HG03457 (cell line): ENCODE data around the gene TMEM92.
"Not testable (repeated sequence)": the region's sequence is repeated elsewhere in the genome, so short reads cannot be mapped to it uniquely, and the experiment has no call there.

Experiments
- ATAC-seq: cut with Tn5 transposase; IDR thresholded peaks from one replicate; pipeline ENCODE4 v1.9.1; 2021; ENCODE audit warnings: moderate number of reproducible peaks; ENCODE audit not compliant: unreplicated experiment

The TMEM92 gene

GRCh38 chr17:50297407-50297865 lies 23.2 kb downstream of the TMEM92 start:
- ATAC-seq, result no peak

- ATAC-seq, result no peak
These were observed 23.8 kb downstream of the TMEM92 start for GRCh38 chr17:50298018-50298417.

DNA sequence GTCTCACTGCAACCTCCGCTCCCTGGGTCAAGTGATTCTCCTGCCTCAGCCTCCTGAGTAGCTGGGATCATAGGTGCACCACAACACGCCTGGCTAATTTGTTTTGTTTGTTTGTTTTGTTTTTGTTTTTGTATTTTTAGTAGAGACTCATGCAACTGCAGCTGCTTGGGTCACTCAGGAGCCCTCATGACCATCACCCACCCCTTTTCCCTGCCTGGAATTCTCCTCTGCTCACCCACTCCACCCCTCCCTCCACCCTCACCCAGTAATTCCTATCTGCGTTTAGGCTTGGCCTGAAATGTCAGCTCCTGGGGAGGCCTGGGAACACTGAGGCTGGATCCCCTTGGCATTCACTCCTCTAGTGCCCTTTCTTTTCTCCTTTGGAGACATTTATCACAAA lies 25.5 kb downstream of the TMEM92 start:
- no peak for ATAC-seq

GRCh38 chr17:50300824-50301223 lies 26.6 kb downstream of the TMEM92 start:
- ATAC-seq, result not testable (repeated sequence)

DNA sequence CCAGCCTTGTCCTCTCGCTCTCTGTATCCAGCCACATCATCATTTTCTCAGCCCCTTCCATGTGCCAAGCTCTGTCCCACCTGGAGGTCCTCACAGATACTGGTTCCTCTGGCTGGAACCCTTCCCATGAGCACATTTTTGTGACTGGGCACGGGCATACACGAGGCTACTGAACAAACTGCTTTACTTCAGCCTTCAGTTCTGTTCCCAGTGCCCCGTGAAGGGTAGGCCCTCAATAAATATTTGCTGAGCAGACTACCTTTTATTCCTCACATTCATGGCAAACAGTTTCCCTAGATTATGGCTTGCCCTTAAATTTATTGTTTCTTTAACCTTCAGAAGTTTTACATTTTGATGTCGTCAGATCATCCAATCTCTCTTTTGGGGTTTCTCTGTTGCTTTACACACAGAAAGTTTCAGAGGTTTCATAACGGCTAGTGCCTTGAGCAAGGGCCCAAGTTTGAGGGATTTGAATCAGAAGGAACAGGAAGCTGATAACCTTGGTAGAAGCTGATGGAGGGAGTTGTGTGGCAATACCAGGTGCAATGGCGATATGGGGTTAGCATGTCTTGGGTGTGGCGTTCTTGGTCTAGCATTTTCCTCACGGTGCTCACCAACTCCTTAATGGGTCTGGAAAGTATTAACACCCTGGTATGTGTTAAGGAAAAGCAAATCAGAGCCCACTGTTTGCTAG lies 27.8 kb downstream of the TMEM92 start:
- no peak for ATAC-seq

GRCh38 chr17:50303051-50303450 lies 28.8 kb downstream of the TMEM92 start:
- no peak for ATAC-seq

DNA sequence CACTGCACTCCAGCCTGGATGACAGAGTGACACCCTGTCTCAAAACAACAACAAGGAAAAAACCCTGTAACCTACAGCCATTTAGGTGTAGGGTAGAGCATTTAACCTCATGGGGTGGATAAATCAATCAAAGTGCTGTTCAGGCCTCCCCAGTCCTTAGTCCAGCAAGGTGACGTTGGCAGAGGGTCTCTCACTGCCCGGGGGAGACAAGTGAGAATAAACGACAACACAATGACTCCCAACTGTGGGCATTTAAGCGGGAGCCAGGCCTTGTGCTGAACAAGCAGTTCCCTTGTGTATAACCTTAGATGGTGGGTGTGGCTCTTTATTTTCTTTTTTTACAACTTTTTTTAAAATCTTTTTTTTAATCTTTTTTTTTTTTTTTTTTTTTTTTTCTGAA lies 29.3 kb downstream of the TMEM92 start:
- ATAC-seq, result no peak

DNA sequence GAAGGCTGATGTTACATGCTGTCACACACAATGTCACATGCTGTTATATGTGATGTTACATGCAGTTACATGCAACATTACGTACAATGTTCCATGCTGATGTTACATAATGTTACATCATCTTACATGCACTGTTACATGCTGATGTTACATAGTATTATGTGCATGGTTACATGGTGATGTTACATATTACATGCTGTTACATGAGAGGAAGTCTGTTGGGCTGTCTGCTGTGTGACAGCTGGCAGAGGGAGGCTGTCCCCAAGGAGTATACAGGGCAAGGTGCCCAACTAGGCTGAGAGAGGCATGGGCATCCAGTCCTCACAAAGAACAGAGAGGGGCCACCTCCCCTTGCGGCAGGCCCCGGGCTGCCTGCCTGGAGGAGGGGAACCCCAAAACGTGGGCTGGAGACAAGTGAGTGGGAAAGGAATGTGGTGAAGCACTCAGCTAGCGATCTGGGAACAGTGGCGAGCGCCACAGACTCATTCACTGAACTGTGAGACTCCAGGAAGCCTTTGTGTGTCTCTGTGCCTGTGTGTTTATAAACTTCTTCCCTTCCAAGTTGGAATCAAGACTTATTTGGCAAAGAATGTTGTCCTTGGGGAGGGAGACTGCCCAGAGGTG lies 30.6 kb downstream of the TMEM92 start:
- no peak for ATAC-seq

GRCh38 chr17:50307654-50308053 lies 33.4 kb downstream of the TMEM92 start:
- no peak for ATAC-seq

- ATAC-seq, result no peak
These were observed 34.4 kb downstream of the TMEM92 start for GRCh38 chr17:50308666-50309065.

DNA sequence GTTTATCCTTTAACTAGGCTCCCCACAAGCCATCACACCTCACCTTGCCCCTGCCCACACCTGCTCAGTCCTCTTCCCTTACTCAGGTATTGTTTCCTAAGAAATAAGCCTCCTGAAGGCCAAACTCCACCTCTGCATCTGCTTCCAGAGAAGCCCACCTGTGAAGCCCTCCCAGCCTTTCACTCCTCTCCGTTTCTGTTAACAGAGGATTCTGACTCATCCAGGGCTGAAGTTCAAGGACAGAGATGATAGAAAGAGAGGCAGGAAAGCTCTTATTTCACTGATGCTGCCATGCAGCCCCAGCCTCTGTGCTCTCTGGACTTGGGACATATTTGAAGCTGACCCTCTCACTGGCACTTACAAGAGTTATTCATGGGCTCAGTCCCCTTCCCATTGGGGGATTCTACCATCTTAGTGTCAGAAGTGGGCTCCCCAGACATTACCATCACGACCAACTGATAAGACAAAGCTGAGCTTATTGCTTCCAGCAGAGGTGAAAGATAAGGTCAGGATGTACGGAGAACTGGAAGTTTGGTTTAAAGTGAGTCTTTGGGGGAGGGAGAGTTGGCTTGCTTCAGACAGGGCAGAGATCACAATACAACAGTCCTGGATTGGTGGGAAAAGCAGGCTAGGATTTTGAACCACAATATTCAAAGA lies 36.3 kb downstream of the TMEM92 start:
- ATAC-seq, result no peak

GRCh38 chr17:50311112-50311460 lies 36.8 kb downstream of the TMEM92 start:
- no peak for ATAC-seq

- no peak for ATAC-seq
These were observed 37.2 kb downstream of the TMEM92 start for GRCh38 chr17:50311483-50311882.

DNA sequence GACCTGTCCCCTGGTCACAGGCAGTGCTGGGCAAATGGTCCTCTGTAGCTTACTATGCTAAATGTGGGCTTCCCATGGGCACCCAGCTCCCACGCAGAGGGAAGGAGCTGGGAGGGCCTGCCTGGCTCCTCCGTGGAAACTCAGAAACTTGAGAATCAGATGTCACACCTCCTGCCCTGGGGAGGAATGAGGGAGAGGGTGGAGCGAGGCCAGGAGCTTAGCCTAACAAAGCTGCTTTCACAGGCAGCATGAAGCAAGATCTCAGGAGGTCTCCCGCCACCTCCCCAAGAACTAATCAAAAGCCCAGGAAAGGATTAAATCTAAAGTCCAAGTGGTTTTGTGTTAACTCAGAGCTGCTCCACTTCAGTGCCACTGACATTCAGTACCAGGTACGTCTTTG lies 38.0 kb downstream of the TMEM92 start:
- no peak for ATAC-seq

GRCh38 chr17:50314456-50315011 lies 40.3 kb downstream of the TMEM92 start:
- ATAC-seq, result no peak

DNA sequence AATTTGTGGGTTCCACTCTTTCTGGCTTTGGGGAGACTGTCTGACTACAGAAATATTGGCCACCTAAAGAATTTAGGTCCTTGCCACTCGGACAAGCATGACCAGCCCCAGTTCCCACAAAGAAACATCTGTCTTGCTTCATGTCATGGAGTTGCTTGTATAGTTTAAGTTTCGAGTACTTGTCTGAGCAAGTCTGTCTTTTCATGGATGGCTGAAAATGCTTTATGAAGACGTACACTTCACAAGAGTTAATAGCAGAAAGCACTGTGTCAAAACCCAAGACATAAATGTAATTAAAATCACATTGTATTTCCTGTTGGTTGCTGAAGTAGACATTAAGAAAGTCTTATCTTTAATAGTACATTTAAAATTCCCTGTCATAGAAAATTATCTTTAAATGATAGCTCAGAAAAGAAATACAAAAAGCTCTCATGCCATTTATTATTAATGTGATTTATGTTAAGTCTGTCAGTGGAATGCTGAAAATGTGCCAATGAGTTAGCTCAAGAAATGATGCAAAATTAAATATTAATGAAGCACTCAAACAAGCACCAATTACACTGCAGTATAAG lies 41.8 kb downstream of the TMEM92 start:
- ATAC-seq, result no peak

DNA sequence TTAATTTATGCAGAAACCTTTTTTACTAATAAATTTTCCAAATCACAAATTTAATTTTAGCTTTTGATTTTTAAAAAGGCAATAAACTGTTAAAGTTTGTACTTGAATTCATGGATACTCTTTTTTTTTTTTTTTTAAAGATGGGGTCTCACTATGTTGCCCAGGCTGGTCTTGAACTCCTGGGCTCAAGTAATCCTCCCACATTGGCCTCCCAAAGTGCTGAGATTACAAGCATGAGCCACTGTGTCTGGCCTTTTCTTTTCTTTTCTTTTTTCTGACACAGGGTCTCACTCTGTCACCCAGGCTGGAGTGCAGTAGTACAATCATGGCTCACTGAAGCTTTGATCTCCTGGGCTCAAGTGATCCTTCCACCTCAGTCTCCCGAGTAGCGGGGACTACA lies 42.4 kb downstream of the TMEM92 start:
- not testable (repeated sequence) for ATAC-seq

DNA sequence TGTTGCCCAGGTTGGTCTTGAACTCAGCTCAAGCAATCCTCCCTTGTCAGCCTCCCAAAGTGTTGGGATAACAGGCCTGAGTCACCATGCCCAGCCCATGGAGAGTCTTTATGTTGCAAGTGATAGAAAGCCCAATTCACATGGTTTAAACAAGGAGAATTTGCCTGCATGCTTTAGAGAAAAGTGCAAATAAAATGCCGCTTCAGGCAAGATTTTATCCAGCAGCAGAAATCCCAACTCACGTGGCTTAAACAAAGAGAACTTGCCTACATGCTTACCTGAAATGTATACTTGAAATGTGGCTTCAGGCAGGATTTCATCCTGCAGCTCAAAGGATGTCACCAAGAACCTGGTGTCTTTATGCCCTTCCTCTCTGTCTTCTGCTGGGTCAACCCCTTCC lies 42.9 kb downstream of the TMEM92 start:
- no peak for ATAC-seq

GRCh38 chr17:50318501-50319285 lies 44.4 kb downstream of the TMEM92 start:
- ATAC-seq, result no peak

DNA sequence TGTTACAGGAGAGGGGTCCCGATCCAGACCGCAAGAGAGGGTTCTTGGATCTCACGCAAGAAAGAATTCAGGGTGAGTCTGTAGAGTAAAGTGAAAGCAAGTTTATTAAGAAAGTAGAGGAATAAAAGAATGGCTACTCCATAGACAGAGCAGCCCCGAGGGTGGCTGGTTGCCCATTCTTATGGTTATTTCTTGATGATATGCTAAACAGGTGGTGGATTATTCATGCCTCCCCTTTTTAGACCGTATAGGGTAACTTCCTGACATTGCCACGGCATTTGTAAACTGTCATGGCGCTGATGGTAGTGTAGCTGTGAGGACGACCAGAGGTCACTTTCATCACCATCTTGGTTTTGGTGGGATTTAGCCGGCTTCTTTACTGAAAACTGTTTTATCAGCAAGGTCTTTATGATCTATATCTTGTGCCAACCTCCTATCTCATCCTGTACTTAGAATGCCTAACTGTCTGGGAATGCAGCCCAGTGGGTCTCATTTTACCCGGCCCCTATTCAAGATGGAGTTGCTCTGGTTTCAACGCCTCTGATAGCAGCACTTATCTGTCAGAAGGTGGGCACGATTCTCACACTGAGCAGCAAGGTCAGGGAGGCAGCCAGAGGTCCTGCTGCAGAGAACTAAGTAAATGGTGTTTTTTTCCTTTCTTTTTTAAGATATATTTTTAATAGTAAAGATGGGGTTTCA lies 45.2 kb downstream of the TMEM92 start:
- no peak for ATAC-seq
